NB4 (cell line): ENCODE data around the gene NRP1.

ENCODE experiments used
- CTCF ChIP-seq: IDR thresholded peaks from one replicate; pipeline ENCODE4 v1.5.1; 2012; ENCODE audit warnings: low read depth, low read length
- MAX ChIP-seq: IDR thresholded peaks from 2 replicates; pipeline ENCODE4 v1.6.1; 2011; ENCODE audit warnings: low read depth, low read length
- MYC ChIP-seq: IDR thresholded peaks from 2 replicates; pipeline ENCODE4 v1.6.1; 2011; ENCODE audit warnings: low read depth, low read length
- POLR2A ChIP-seq: IDR thresholded peaks from 2 replicates; pipeline ENCODE4 v1.6.1; 2011; ENCODE audit warnings: mild to moderate bottlenecking; ENCODE audit not compliant: insufficient read length; ENCODE audit errors: extremely low read depth

DNA sequence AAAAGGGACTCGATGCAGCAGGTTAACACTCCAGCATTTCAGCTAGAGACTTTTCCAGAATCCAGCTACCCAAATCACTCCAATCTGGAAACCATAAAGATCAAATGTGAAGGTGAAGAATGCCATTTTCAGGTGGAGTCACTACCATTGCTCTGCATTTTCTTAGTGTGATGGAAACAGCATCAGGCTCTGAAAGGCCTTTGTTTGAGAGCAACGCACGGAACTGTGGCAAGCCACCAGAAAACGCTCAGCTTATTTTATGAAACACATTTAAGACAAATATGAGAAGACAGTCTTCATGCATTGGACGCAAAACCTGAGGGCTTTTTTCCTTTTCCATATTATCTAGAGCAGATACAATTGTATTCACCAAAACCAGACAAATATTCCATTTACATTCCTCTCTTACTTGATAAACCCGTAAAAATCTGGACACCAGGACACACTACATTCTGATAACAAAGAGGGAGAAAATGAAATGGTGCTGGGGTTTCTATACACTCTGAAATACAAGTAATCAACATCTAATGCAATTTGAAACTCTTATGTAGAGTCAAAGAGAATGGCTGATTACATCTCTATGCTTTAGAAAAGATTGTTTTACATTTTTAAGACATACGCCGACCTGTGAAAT lies 99.1 kb downstream of the NRP1 start:
- TF ChIP-seq CTCF, result no peak
- no peak for TF ChIP-seq MAX
- TF ChIP-seq POLR2A, result no peak
- TF ChIP-seq MYC, result no peak
